ENCODE results near the gene CENPT.

CENPT gene

GRCh38 chr16:67800338-67800926 is 47.1 kb downstream of the CENPT start:
- DNase-seq (ENCODE audit: extremely low read depth, low read depth) = no peak
- TF ChIP-seq CTCF (IDR thresholded peaks at IDR 0.05; ENCODE audit: low read depth, low read length) = no peak

- no peak for TF ChIP-seq CTCF (IDR thresholded peaks at IDR 0.05; ENCODE audit: low read depth, low read length)
Observed at GRCh38 chr16:67796099-67796718, 51.3 kb downstream of the CENPT start.

GRCh38 chr16:67790071-67790470 is 57.4 kb downstream of the CENPT start:
- DNase-seq (ENCODE audit: extremely low read depth, low read depth) = no peak
- no peak for TF ChIP-seq CTCF (IDR thresholded peaks at IDR 0.05; ENCODE audit: low read depth, low read length)

More at GRCh38 chr16:67796099-67796718, 51.3 kb downstream of the CENPT start:
- DNase-seq (ENCODE audit: extremely low read depth, low read depth) = no peak

GRCh38 chr16:67786491-67786890 is 61.0 kb downstream of the CENPT start:
- no peak for DNase-seq (ENCODE audit: extremely low read depth, low read depth)
- no peak for TF ChIP-seq CTCF (IDR thresholded peaks at IDR 0.05; ENCODE audit: low read depth, low read length)

- no peak for DNase-seq (ENCODE audit: extremely low read depth, low read depth)
Observed at GRCh38 chr16:67783353-67783725, 64.2 kb downstream of the CENPT start.

GRCh38 chr16:67782567-67783352 is 64.7 kb downstream of the CENPT start:
- DNase-seq (ENCODE audit: extremely low read depth, low read depth) = no peak
- TF ChIP-seq CTCF (IDR thresholded peaks at IDR 0.05; ENCODE audit: low read depth, low read length) = no peak

More at GRCh38 chr16:67783353-67783725, 64.2 kb downstream of the CENPT start:
- TF ChIP-seq CTCF (IDR thresholded peaks at IDR 0.05; ENCODE audit: low read depth, low read length) = no peak

- no peak for DNase-seq (ENCODE audit: extremely low read depth, low read depth)
- TF ChIP-seq CTCF (IDR thresholded peaks at IDR 0.05; ENCODE audit: low read depth, low read length) = no peak
Observed at GRCh38 chr16:67781565-67781921, 66.0 kb downstream of the CENPT start.
